IMR-90 (cell line): ENCODE measurements around the gene PCDH19. TPM values are rescaled to one million over a fixed set of nuclear protein-coding genes. Genes with fewer than 3 reads are reported as not detected.

ENCODE experiments used
- ATAC-seq: fragments of 200-7000 bp; cut with Tn5 transposase; 2 replicates; pipeline ENCODE4 v1.9.1; 2020; ENCODE audit warnings: low read depth, mild to moderate bottlenecking, moderate library complexity
- BruUV-seq: library from RNA; stranded (reverse); fragments of 400-500 nt; replicated peaks from 2 replicates; lab custom pipeline; 2021; lab: Mats Ljungman, UMichigan
- CTCF ChIA-PET: fragments of 300-600 bp; formaldehyde crosslinking; extraction: SDS; loops from one replicate; lab custom pipeline; 2021; ENCODE audit warnings: antibody characterized with exemption; lab: Yijun Ruan, JAX
- POLR2A ChIA-PET: fragments of 300-600 bp; sonication (Branson Sonifier 250); formaldehyde crosslinking; loops from one replicate; lab custom pipeline; 2022; ENCODE audit warnings: antibody characterized with exemption; ENCODE audit not compliant: unreplicated experiment; lab: Charles Lee
- DNase-seq: peaks from one replicate; pipeline ENCODE4 v3.0.0; 2013
- H2AFZ ChIP-seq: replicated peaks from 2 replicates; pipeline ENCODE3; 2013; ENCODE audit warnings: low read length, mild to moderate bottlenecking; ENCODE audit not compliant: poor library complexity
- H2AK5ac ChIP-seq: 2 replicates; pipeline ENCODE4 v1.6.1; 2013; ENCODE audit warnings: low read depth, low read length, inconsistent platforms
- H2AK9ac ChIP-seq: replicated peaks from 2 replicates; pipeline ENCODE3; 2013; ENCODE audit warnings: mild to moderate bottlenecking, low read depth, low read length, moderate library complexity; ENCODE audit not compliant: poor library complexity
- H2BK120ac ChIP-seq: 2 replicates; pipeline ENCODE4 v1.6.1; 2013; ENCODE audit warnings: low read depth, low read length, inconsistent platforms
- H2BK15ac ChIP-seq: 3 replicates; pipeline ENCODE4 v1.6.1; 2013; ENCODE audit warnings: low read depth, low read length, inconsistent platforms
- H2BK20ac ChIP-seq: 2 replicates; pipeline ENCODE4 v1.6.1; 2013; ENCODE audit warnings: low read depth, mild to moderate bottlenecking, inconsistent platforms, low read length, moderate library complexity
- H2BK5ac ChIP-seq: 2 replicates; pipeline ENCODE4 v1.6.1; 2013; ENCODE audit warnings: mild to moderate bottlenecking, low read depth, low read length, inconsistent platforms; ENCODE audit not compliant: poor library complexity, severe bottlenecking
- H3K14ac ChIP-seq: replicated peaks from 2 replicates; pipeline ENCODE4 v1.6.1; 2013; ENCODE audit warnings: low read depth, low read length, inconsistent platforms
- H3K18ac ChIP-seq: 2 replicates; pipeline ENCODE4 v1.6.1; 2013; ENCODE audit warnings: low read depth, low read length, control low read depth
- H3K23ac ChIP-seq: 2 replicates; pipeline ENCODE4 v1.6.1; 2013; ENCODE audit warnings: low read depth, low read length, inconsistent platforms
- H3K27ac ChIP-seq: 2 replicates; pipeline ENCODE4 v1.5.1; 2013; ENCODE audit warnings: mild to moderate bottlenecking, control low read depth, low read length; ENCODE audit not compliant: insufficient read depth
- H3K27me3 ChIP-seq: 2 replicates; pipeline ENCODE4 v1.6.1; 2013; ENCODE audit warnings: low read length; ENCODE audit not compliant: control insufficient read depth, insufficient read depth
- H3K36me3 ChIP-seq: 2 replicates; pipeline ENCODE4 v1.6.1; 2013; ENCODE audit warnings: low read length, mixed read lengths; ENCODE audit not compliant: control insufficient read depth, insufficient read depth
- H3K4ac ChIP-seq: 2 replicates; pipeline ENCODE4 v1.6.1; 2013; ENCODE audit warnings: low read depth, low read length, inconsistent platforms
- H3K4me1 ChIP-seq: 2 replicates; pipeline ENCODE4 v1.6.1; 2013; ENCODE audit warnings: low read length, mixed read lengths; ENCODE audit not compliant: control insufficient read depth, insufficient read depth
- H3K4me2 ChIP-seq: 2 replicates; pipeline ENCODE4 v1.6.1; 2013; ENCODE audit warnings: low read depth, mild to moderate bottlenecking, control low read depth, low read length, moderate library complexity
- H3K4me3 ChIP-seq: 2 replicates; pipeline ENCODE4 v1.5.1; 2013; ENCODE audit warnings: low read depth, mild to moderate bottlenecking, control low read depth, low read length, moderate library complexity; ENCODE audit not compliant: insufficient read depth
- H3K56ac ChIP-seq: 2 replicates; pipeline ENCODE4 v1.6.1; 2013; ENCODE audit warnings: low read length, inconsistent platforms; ENCODE audit not compliant: insufficient read depth; ENCODE audit errors: extremely low read depth
- H3K79me1 ChIP-seq, 2 experiments: 2 replicates each; pipeline ENCODE4 v1.6.1; 2013; ENCODE audit warnings: low read length in 2 of 2, inconsistent platforms in 1 of 2, low read depth in 1 of 2
- H3K9ac ChIP-seq: 2 replicates; pipeline ENCODE4 v1.6.1; 2013; ENCODE audit warnings: low read depth, low read length, control low read depth
- H3K9me1 ChIP-seq: 2 replicates; pipeline ENCODE4 v1.6.1; 2013; ENCODE audit warnings: low read length, inconsistent platforms; ENCODE audit not compliant: insufficient read depth
- H3K9me3 ChIP-seq: 2 replicates; pipeline ENCODE4 v1.6.1; 2013; ENCODE audit warnings: low read length; ENCODE audit not compliant: control insufficient read depth, insufficient read depth
- H4K20me1 ChIP-seq: 2 replicates; pipeline ENCODE4 v1.6.1; 2013; ENCODE audit warnings: low read length, inconsistent platforms; ENCODE audit not compliant: insufficient read depth
- H4K5ac ChIP-seq: 2 replicates; pipeline ENCODE4 v1.6.1; 2013; ENCODE audit warnings: mild to moderate bottlenecking, low read depth, low read length, control low read depth
- H4K8ac ChIP-seq, 2 experiments: 2 replicates each; pipeline ENCODE4 v1.6.1; 2013; ENCODE audit warnings: low read depth in 2 of 2, low read length in 2 of 2, control low read depth in 1 of 2, inconsistent platforms in 1 of 2
- H4K91ac ChIP-seq: 2 replicates; pipeline ENCODE4 v1.6.1; 2013; ENCODE audit warnings: low read depth, low read length, inconsistent platforms; ENCODE audit not compliant: insufficient read depth
- BHLHE40 ChIP-seq: fragments of 150-350 bp; IDR thresholded peaks from 2 replicates; pipeline ENCODE4 v1.6.1; 2016; ENCODE audit warnings: mild to moderate bottlenecking, low read depth, low read length
- CEBPB ChIP-seq: IDR thresholded peaks from 2 replicates; pipeline ENCODE4 v1.6.1; 2012; ENCODE audit warnings: low read depth, low read length, improper control_type of control experiment
- CHD1 ChIP-seq: IDR thresholded peaks from 2 replicates; pipeline ENCODE4 v1.6.1; 2012; ENCODE audit warnings: low read depth, low read length, improper control_type of control experiment
- FOS ChIP-seq: fragments of 150-350 bp; IDR thresholded peaks from 2 replicates; pipeline ENCODE4 v1.6.1; 2016; ENCODE audit warnings: low read depth, low read length
- MAFK ChIP-seq: IDR thresholded peaks from 2 replicates; pipeline ENCODE4 v1.6.1; 2012; ENCODE audit warnings: low read depth, low read length, improper control_type of control experiment
- MAZ ChIP-seq: IDR thresholded peaks from 2 replicates; pipeline ENCODE4 v1.6.1; 2012; ENCODE audit warnings: low read depth, mild to moderate bottlenecking, low read length, improper control_type of control experiment, moderate library complexity, borderline replicate concordance
- MXI1 ChIP-seq: IDR thresholded peaks from 2 replicates; pipeline ENCODE4 v1.6.1; 2012; ENCODE audit warnings: low read depth, mild to moderate bottlenecking, low read length, moderate library complexity, borderline replicate concordance
- NFE2L2 ChIP-seq: fragments of 150-350 bp; IDR thresholded peaks from 2 replicates; pipeline ENCODE4 v1.6.1; 2016; ENCODE audit warnings: low read depth, mild to moderate bottlenecking, low read length
- POLR2A ChIP-seq: IDR thresholded peaks from 2 replicates; pipeline ENCODE4 v1.6.1; 2012; ENCODE audit warnings: mild to moderate bottlenecking, low read depth, low read length
- RAD21 ChIP-seq: IDR thresholded peaks from 2 replicates; pipeline ENCODE4 v1.6.1; 2012; ENCODE audit warnings: low read length, improper control_type of control experiment
- RCOR1 ChIP-seq: IDR thresholded peaks from 2 replicates; pipeline ENCODE4 v1.6.1; 2012; ENCODE audit warnings: mild to moderate bottlenecking, low read length, improper control_type of control experiment; ENCODE audit not compliant: insufficient replicate concordance
- RFX5 ChIP-seq: IDR thresholded peaks from 2 replicates; pipeline ENCODE4 v1.8.0; 2012; ENCODE audit warnings: low read depth, mild to moderate bottlenecking, low read length, moderate library complexity
- SMC3 ChIP-seq: fragments of 150-350 bp; IDR thresholded peaks from 2 replicates; pipeline ENCODE4 v1.6.1; 2016; ENCODE audit warnings: low read depth, mild to moderate bottlenecking, antibody characterized with exemption, low read length, moderate library complexity
- dilution Hi-C: fragments of 300-500 bp; cut with HindIII; formaldehyde crosslinking; loops from one replicate; pipeline ENCODE4 v1.14.3; 2018; ENCODE audit warnings: low sequenced_read_pairs; ENCODE audit not compliant: unreplicated experiment
- in situ Hi-C: fragments of 300-500 bp; cut with MboI; formaldehyde crosslinking; loops from 3 replicates; pipeline ENCODE4 v1.14.3; 2019; ENCODE audit warnings: low sequenced_read_pairs, inconsistent platforms, mixed read lengths
- intact Hi-C: fragments of 100-400 bp; cut with micrococcal nuclease; formaldehyde crosslinking; loops from 2 replicates; pipeline ENCODE4 v1.10.0; 2022
- polyA plus RNA-seq, 3 experiments: library from polyadenylated mRNA; depleted of rRNA; stranded (reverse); fragments of >200 nt; gene quantifications; 2 replicates each; pipeline ENCODE4 v1.2.3, GENCODE V29; 2012; ENCODE audit warnings: low replicate concordance in 1 of 3
- total RNA-seq: library from RNA; depleted of rRNA; stranded (reverse); fragments of >200 nt; gene quantifications from 2 replicates; pipeline ENCODE4 v1.2.3, GENCODE V29; 2012
- TF ChIP-seq, protein P1 (sequence below): conservative IDR thresholded peaks from 2 replicates; pipeline ENCODE4 v1.5.1; 2012; ENCODE audit warnings: mild to moderate bottlenecking, low read depth, low read length, improper control_type of control experiment
- TF ChIP-seq, protein P2 (sequence below): fragments of 150-350 bp; IDR thresholded peaks from 2 replicates; pipeline ENCODE4 v1.6.1; 2016; ENCODE audit warnings: low read depth, mild to moderate bottlenecking, low read length, moderate library complexity, borderline replicate concordance
- TF ChIP-seq, protein P3 (sequence below): fragments of 150-350 bp; IDR thresholded peaks from 2 replicates; pipeline ENCODE4 v1.6.1; 2017; ENCODE audit warnings: mild to moderate bottlenecking, antibody characterized with exemption, low read length, low read depth

The PCDH19 gene
- total and polyA plus RNA-seq, 2 of the 4 experiments (the other 2 are of a cell fraction), result not detected

DNA sequence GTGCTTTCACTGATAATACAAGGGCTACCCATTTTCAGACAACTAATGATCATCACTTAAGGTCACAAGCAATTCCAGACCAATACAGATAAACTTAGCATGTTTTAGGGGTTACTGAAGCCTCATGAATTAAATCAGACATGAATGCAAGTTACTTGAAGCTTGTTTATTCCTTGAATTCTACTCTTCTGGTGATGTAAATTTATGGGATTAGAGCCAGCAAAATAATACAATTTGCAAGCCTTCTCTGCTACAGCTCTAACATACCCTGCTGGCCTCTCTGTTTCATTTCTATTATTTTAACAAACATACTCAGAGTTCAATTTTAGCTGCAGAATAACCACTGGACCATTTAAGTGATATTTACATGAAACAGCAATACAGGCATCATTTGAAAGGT lies 60.7 kb downstream of the PCDH19 start:
- no peaks in the 10 kb centered on the region for H4K20me1 ChIP-seq
- ChIA-PET POLR2A (no interaction called here), CTCF (no interaction called here)
- no peak overlapping the region for H2AFZ ChIP-seq
- H2BK120ac ChIP-seq, result no peak overlapping the region
- ATAC-seq (no peak), DNase-seq (no peak)
- no peaks in the 10 kb centered on the region for H3K9me1 ChIP-seq
- dilution Hi-C loops, result no loop called here
- no peak overlapping the region for H2BK5ac ChIP-seq
- no peak overlapping the region for H2BK15ac ChIP-seq
- H3K4ac ChIP-seq, result no peak overlapping the region
- no peak overlapping the region for H2AK9ac ChIP-seq
- H4K8ac ChIP-seq, result no peak overlapping the region
- no peak for TF ChIP-seq RCOR1
- TF ChIP-seq SMC3, result no peak
- TF ChIP-seq MAFK, result no peak
- TF ChIP-seq, protein P1, sequence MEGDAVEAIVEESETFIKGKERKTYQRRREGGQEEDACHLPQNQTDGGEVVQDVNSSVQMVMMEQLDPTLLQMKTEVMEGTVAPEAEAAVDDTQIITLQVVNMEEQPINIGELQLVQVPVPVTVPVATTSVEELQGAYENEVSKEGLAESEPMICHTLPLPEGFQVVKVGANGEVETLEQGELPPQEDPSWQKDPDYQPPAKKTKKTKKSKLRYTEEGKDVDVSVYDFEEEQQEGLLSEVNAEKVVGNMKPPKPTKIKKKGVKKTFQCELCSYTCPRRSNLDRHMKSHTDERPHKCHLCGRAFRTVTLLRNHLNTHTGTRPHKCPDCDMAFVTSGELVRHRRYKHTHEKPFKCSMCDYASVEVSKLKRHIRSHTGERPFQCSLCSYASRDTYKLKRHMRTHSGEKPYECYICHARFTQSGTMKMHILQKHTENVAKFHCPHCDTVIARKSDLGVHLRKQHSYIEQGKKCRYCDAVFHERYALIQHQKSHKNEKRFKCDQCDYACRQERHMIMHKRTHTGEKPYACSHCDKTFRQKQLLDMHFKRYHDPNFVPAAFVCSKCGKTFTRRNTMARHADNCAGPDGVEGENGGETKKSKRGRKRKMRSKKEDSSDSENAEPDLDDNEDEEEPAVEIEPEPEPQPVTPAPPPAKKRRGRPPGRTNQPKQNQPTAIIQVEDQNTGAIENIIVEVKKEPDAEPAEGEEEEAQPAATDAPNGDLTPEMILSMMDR, result no peak
- no peak for TF ChIP-seq RFX5
- TF ChIP-seq BHLHE40, result no peak
- TF ChIP-seq POLR2A, result no peak
- no peak for TF ChIP-seq NFE2L2
- TF ChIP-seq, protein P2, sequence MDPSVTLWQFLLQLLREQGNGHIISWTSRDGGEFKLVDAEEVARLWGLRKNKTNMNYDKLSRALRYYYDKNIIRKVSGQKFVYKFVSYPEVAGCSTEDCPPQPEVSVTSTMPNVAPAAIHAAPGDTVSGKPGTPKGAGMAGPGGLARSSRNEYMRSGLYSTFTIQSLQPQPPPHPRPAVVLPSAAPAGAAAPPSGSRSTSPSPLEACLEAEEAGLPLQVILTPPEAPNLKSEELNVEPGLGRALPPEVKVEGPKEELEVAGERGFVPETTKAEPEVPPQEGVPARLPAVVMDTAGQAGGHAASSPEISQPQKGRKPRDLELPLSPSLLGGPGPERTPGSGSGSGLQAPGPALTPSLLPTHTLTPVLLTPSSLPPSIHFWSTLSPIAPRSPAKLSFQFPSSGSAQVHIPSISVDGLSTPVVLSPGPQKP, result no peak
- TF ChIP-seq MXI1, result no peak
- TF ChIP-seq CEBPB, result no peak
- no peak for TF ChIP-seq MAZ
- TF ChIP-seq, protein P3, sequence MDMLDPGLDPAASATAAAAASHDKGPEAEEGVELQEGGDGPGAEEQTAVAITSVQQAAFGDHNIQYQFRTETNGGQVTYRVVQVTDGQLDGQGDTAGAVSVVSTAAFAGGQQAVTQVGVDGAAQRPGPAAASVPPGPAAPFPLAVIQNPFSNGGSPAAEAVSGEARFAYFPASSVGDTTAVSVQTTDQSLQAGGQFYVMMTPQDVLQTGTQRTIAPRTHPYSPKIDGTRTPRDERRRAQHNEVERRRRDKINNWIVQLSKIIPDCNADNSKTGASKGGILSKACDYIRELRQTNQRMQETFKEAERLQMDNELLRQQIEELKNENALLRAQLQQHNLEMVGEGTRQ, result no peak
- TF ChIP-seq FOS, result no peak
- no peak for TF ChIP-seq RAD21
- TF ChIP-seq CHD1, result no peak
- H4K91ac ChIP-seq, result no peak overlapping the region
- no peak overlapping the region for H3K56ac ChIP-seq
- intact Hi-C loops, result no loop called here
- no peaks in the 10 kb centered on the region for H3K36me3 ChIP-seq
- no peak overlapping the region for H2BK20ac ChIP-seq
- H3K27me3 ChIP-seq, result peaks cover 1% of the 10 kb centered on the region
- H3K23ac ChIP-seq, result no peak overlapping the region
- no TSS peak for BruUV-seq
- no peak overlapping the region for H3K4me3 ChIP-seq
- no peak overlapping the region for H2AK5ac ChIP-seq
- no peak overlapping the region for H3K9ac ChIP-seq
- no peak overlapping the region for H3K27ac ChIP-seq
- H3K4me2 ChIP-seq, result no peak overlapping the region
- H3K79me1 ChIP-seq, result no peaks in the 10 kb centered on the region
- H4K5ac ChIP-seq, result no peak overlapping the region
- no peak overlapping the region for H3K18ac ChIP-seq
- no peaks in the 10 kb centered on the region for H3K4me1 ChIP-seq
- no peak overlapping the region for H3K14ac ChIP-seq
- in situ Hi-C loops, result no loop called here
- H3K9me3 ChIP-seq, result no peaks in the 10 kb centered on the region
